SJCRH30 (cell line): Measurements from ENCODE around the gene CPTP. TPM values are rescaled to one million over a fixed set of nuclear protein-coding genes. Genes with fewer than 3 reads are reported as not detected.
"Not testable (repeated sequence)": the region's sequence is repeated elsewhere in the genome, so short reads cannot be mapped to it uniquely, and the experiment has no call there.

Experiments
- DNase-seq, 2 experiments: peaks; one replicate each; pipeline ENCODE4 v3.0.0-alpha.2; 2015 to 2020
- H3K27ac ChIP-seq: fragments of 250-450 bp; sonication (Bioruptor Pico); 2 replicates; pipeline ENCODE4 v1.5.1; 2020; ENCODE audit warnings: mild to moderate bottlenecking, moderate library complexity
- H3K27me3 ChIP-seq: fragments of 250-450 bp; sonication (Bioruptor Pico); 2 replicates; pipeline ENCODE4 v1.5.1; 2020; ENCODE audit warnings: mild to moderate bottlenecking, moderate library complexity
- H3K36me3 ChIP-seq: fragments of 250-450 bp; sonication (Bioruptor Pico); 2 replicates; pipeline ENCODE4 v1.5.1; 2020; ENCODE audit warnings: mild to moderate bottlenecking, moderate library complexity
- H3K4me1 ChIP-seq: fragments of 250-450 bp; sonication (Bioruptor Pico); 2 replicates; pipeline ENCODE4 v1.5.1; 2020; ENCODE audit warnings: mild to moderate bottlenecking, moderate library complexity
- H3K4me3 ChIP-seq: fragments of 250-450 bp; sonication (Bioruptor Pico); 2 replicates; pipeline ENCODE4 v1.5.1; 2020; ENCODE audit warnings: mild to moderate bottlenecking, moderate library complexity
- H3K9me3 ChIP-seq: fragments of 250-450 bp; sonication (Bioruptor Pico); replicated peaks from 2 replicates; pipeline ENCODE4 v1.5.1; 2020; ENCODE audit warnings: mild to moderate bottlenecking, moderate library complexity
- total RNA-seq: library from RNA; depleted of rRNA; stranded (reverse); fragments of >200 nt; shearing (Covaris generic); gene quantifications from 2 replicates; pipeline ENCODE4 v1.2.3, GENCODE V29; 2014

CPTP gene
- total RNA-seq, 1 experiment from 2014 or later: 22.1 TPM

- H3K27me3 ChIP-seq: no peaks in the 10 kb centered on the region
- H3K4me3 ChIP-seq: no peak overlapping the region
- H3K36me3 ChIP-seq: no peaks in the 10 kb centered on the region
- H3K4me1 ChIP-seq: peaks cover 30% of the 10 kb centered on the region
- DNase-seq: peak in 1 of 2 experiments; percentile 60
- H3K9me3 ChIP-seq: no peaks in the 10 kb centered on the region
- peak overlapping the region; percentile 87 for H3K27ac ChIP-seq
Observed at GRCh38 chr1:1359308-1359663, 34.7 kb downstream of the CPTP start.

- Histone ChIP-seq H3K27ac (peak overlapping the region; percentile 87), H3K27me3 (no peaks in the 10 kb centered on the region), H3K9me3 (no peaks in the 10 kb centered on the region), H3K36me3 (no peaks in the 10 kb centered on the region), H3K4me1 (peaks cover 30% of the 10 kb centered on the region), H3K4me3 (0 out of 2 replicates have a peak overlapping the region, but pooled peaks have one; percentile 1)
- peak; percentile 78 to 83 for DNase-seq
Observed at GRCh38 chr1:1359664-1360468, 35.3 kb downstream of the CPTP start.

GRCh38 chr1:1360506-1361169 lies 36.0 kb downstream of the CPTP start:
- Histone ChIP-seq H3K36me3 (no peaks in the 10 kb centered on the region), H3K27ac (peak overlapping the region; percentile 87), H3K4me1 (peaks cover 30% of the 10 kb centered on the region), H3K9me3 (0 out of 2 replicates have a peak, but pooled peaks cover under 1% of the 10 kb centered on the region), H3K27me3 (no peaks in the 10 kb centered on the region), H3K4me3 (no peak overlapping the region)
- DNase-seq: peak; percentile 79 to 85

GRCh38 chr1:1361233-1361981 lies 36.8 kb downstream of the CPTP start:
- Histone ChIP-seq H3K27me3 (no peaks in the 10 kb centered on the region), H3K36me3 (0 out of 2 replicates have a peak, but pooled peaks cover 2% of the 10 kb centered on the region), H3K4me3 (no peak overlapping the region), H3K4me1 (peaks cover 30% of the 10 kb centered on the region), H3K9me3 (peaks cover 6% of the 10 kb centered on the region), H3K27ac (no peak overlapping the region; the same call in 1 of the 2 replicates)
- peak in 1 of 2 experiments; percentile 9 for DNase-seq

GRCh38 chr1:1361982-1362423 lies 37.4 kb downstream of the CPTP start:
- 0 out of 2 replicates have a peak, but pooled peaks cover 2% of the 10 kb centered on the region for H3K36me3 ChIP-seq
- peak; percentile 71 to 74 for DNase-seq
- H3K4me1 ChIP-seq: peaks cover 30% of the 10 kb centered on the region
- H3K27ac ChIP-seq: no peak overlapping the region
- H3K27me3 ChIP-seq: no peaks in the 10 kb centered on the region
- H3K4me3 ChIP-seq: no peak overlapping the region
- peaks cover 9% of the 10 kb centered on the region for H3K9me3 ChIP-seq

GRCh38 chr1:1364266-1364665 lies 39.7 kb downstream of the CPTP start:
- H3K4me3 ChIP-seq: no peak overlapping the region
- 0 out of 2 replicates have a peak, but pooled peaks cover 2% of the 10 kb centered on the region for H3K36me3 ChIP-seq
- no peaks in the 10 kb centered on the region for H3K27me3 ChIP-seq
- peak in 1 of 2 experiments; percentile 37 for DNase-seq
- peaks cover 13% of the 10 kb centered on the region for H3K9me3 ChIP-seq
- H3K27ac ChIP-seq: no peak overlapping the region
- peaks cover 19% of the 10 kb centered on the region for H3K4me1 ChIP-seq

- no peak overlapping the region for H3K27ac ChIP-seq
- H3K4me3 ChIP-seq: no peak overlapping the region
- H3K4me1 ChIP-seq: peaks cover 7% of the 10 kb centered on the region
- 0 out of 2 replicates have a peak, but pooled peaks cover 4% of the 10 kb centered on the region for H3K36me3 ChIP-seq
- no peak for DNase-seq
- H3K27me3 ChIP-seq: no peaks in the 10 kb centered on the region
- peaks cover 13% of the 10 kb centered on the region for H3K9me3 ChIP-seq
Observed at GRCh38 chr1:1365875-1366698, 41.5 kb downstream of the CPTP start.

GRCh38 chr1:1366699-1367066 lies 42.1 kb downstream of the CPTP start:
- DNase-seq: no peak
- Histone ChIP-seq H3K36me3 (0 out of 2 replicates have a peak, but pooled peaks cover 4% of the 10 kb centered on the region), H3K9me3 (peaks cover 13% of the 10 kb centered on the region), H3K4me3 (no peak overlapping the region), H3K4me1 (peaks cover 10% of the 10 kb centered on the region), H3K27me3 (no peaks in the 10 kb centered on the region), H3K27ac (no peak overlapping the region)

GRCh38 chr1:1367315-1367714 lies 42.7 kb downstream of the CPTP start:
- Histone ChIP-seq H3K27me3 (no peaks in the 10 kb centered on the region), H3K27ac (no peak overlapping the region), H3K9me3 (peaks cover 13% of the 10 kb centered on the region), H3K4me1 (peaks cover 15% of the 10 kb centered on the region), H3K4me3 (no peak overlapping the region), H3K36me3 (0 out of 2 replicates have a peak, but pooled peaks cover 4% of the 10 kb centered on the region)
- no peak for DNase-seq

- DNase-seq, H3K4me3 ChIP-seq, H3K27ac ChIP-seq, H3K27me3 ChIP-seq: not testable (repeated sequence)
- peaks cover 12% of the 10 kb centered on the region for H3K36me3 ChIP-seq
- peaks cover 22% of the 10 kb centered on the region for H3K4me1 ChIP-seq
- peaks cover 13% of the 10 kb centered on the region for H3K9me3 ChIP-seq
Observed at GRCh38 chr1:1370094-1370493, 45.5 kb downstream of the CPTP start.

- H3K4me3 ChIP-seq: no peak overlapping the region
- H3K36me3 ChIP-seq: peaks cover 12% of the 10 kb centered on the region
- peaks cover 22% of the 10 kb centered on the region for H3K4me1 ChIP-seq
- H3K27me3 ChIP-seq: no peaks in the 10 kb centered on the region
- no peak overlapping the region for H3K27ac ChIP-seq
- H3K9me3 ChIP-seq: peaks cover 11% of the 10 kb centered on the region
- no peak for DNase-seq
Observed at GRCh38 chr1:1370771-1371300, 46.2 kb downstream of the CPTP start.

- peaks cover 10% of the 10 kb centered on the region for H3K36me3 ChIP-seq
- no peak overlapping the region for H3K4me3 ChIP-seq
- H3K4me1 ChIP-seq: peaks cover 22% of the 10 kb centered on the region
- peaks cover 8% of the 10 kb centered on the region for H3K9me3 ChIP-seq
- no peaks in the 10 kb centered on the region for H3K27me3 ChIP-seq
- peak in 1 of 2 experiments; percentile 44 for DNase-seq
- H3K27ac ChIP-seq: peak overlapping the region; percentile 52
Observed at GRCh38 chr1:1371364-1371745, 46.8 kb downstream of the CPTP start.

- Histone ChIP-seq H3K36me3 (peaks cover 10% of the 10 kb centered on the region), H3K4me3 (no peak overlapping the region), H3K4me1 (peaks cover 22% of the 10 kb centered on the region), H3K27me3 (no peaks in the 10 kb centered on the region), H3K9me3 (peaks cover 4% of the 10 kb centered on the region), H3K27ac (peak overlapping the region; percentile 52)
- peak; percentile 90 to 95 for DNase-seq
Observed at GRCh38 chr1:1371746-1372711, 47.4 kb downstream of the CPTP start.
